ENCODE data around the gene RAC2. TPM values are rescaled to one million over a fixed set of nuclear protein-coding genes. Genes with fewer than 3 reads are reported as not detected.

RAC2 gene
- total RNA-seq, 2 donors from 2014 or later = 655 to 769 TPM

- Mint-ChIP-seq H3K36me3 (peaks cover 9 to 24% of the 10 kb centered on the region in 2 donors), H3K9me3 (no peaks in the 10 kb centered on the region), H3K27ac (peak overlapping the region; percentile 98 to 99)
- ATAC-seq = no peak
- no peak for DNase-seq (ENCODE audit: low spot score in 2 of 2)
Measured at GRCh38 chr22:37197451-37198257, 46.4 kb downstream of the RAC2 start.

- Mint-ChIP-seq H3K27ac (peak overlapping the region in 1 of 2 donors; percentile 98), H3K9me3 (no peaks in the 10 kb centered on the region), H3K36me3 (peaks cover 9 to 32% of the 10 kb centered on the region in 2 donors)
- DNase-seq (ENCODE audit: low spot score in 2 of 2) (no peak), ATAC-seq (no peak)
Measured at GRCh38 chr22:37196539-37197450, 47.3 kb downstream of the RAC2 start.

- no peaks in the 10 kb centered on the region for H3K9me3 Mint-ChIP-seq
- ATAC-seq = no peak
- H3K27ac Mint-ChIP-seq = peak overlapping the region in 1 of 2 donors; percentile 66
Measured at GRCh38 chr22:37195921-37196320, 48.1 kb downstream of the RAC2 start.

GRCh38 chr22:37194750-37195149, 49.3 kb downstream of the RAC2 start:
- peaks cover 9 to 33% of the 10 kb centered on the region in 2 donors for H3K36me3 Mint-ChIP-seq
- peak overlapping the region in 1 of 2 donors; percentile 89 for H3K27ac Mint-ChIP-seq

More at GRCh38 chr22:37195921-37196320, 48.1 kb downstream of the RAC2 start:
- DNase-seq (ENCODE audit: low spot score in 2 of 2) = no peak
- peaks cover 9 to 32% of the 10 kb centered on the region in 2 donors for H3K36me3 Mint-ChIP-seq

GRCh38 chr22:37193629-37194191, 50.4 kb downstream of the RAC2 start:
- peaks cover 9 to 38% of the 10 kb centered on the region in 2 donors for H3K36me3 Mint-ChIP-seq
- H3K9me3 Mint-ChIP-seq = no peaks in the 10 kb centered on the region
- DNase-seq (ENCODE audit: low spot score in 2 of 2) (peak in 1 of 2 donors; percentile 60), ATAC-seq (peak; percentile 42 to 68)
- peak overlapping the region; percentile 10 to 89 for H3K27ac Mint-ChIP-seq

More at GRCh38 chr22:37194750-37195149, 49.3 kb downstream of the RAC2 start:
- H3K9me3 Mint-ChIP-seq = no peaks in the 10 kb centered on the region
- ATAC-seq = no peak
- DNase-seq (ENCODE audit: low spot score in 2 of 2) = peak in 1 of 2 donors; percentile 50

GRCh38 chr22:37192741-37193140, 51.3 kb downstream of the RAC2 start:
- H3K27ac Mint-ChIP-seq = peak overlapping the region in 1 of 2 donors; percentile 89
- ATAC-seq = no peak

GRCh38 chr22:37192204-37192603, 51.9 kb downstream of the RAC2 start:
- Mint-ChIP-seq H3K9me3 (no peaks in the 10 kb centered on the region), H3K36me3 (peaks cover 0 to 35% of the 10 kb centered on the region in 2 donors), H3K27ac (no peak overlapping the region)
- DNase-seq (ENCODE audit: low spot score in 2 of 2) = no peak
- ATAC-seq = no peak

More at GRCh38 chr22:37192741-37193140, 51.3 kb downstream of the RAC2 start:
- peaks cover 2 to 35% of the 10 kb centered on the region in 2 donors for H3K36me3 Mint-ChIP-seq
- DNase-seq (ENCODE audit: low spot score in 2 of 2) = no peak
- H3K9me3 Mint-ChIP-seq = no peaks in the 10 kb centered on the region

GRCh38 chr22:37190262-37190780, 53.7 kb downstream of the RAC2 start:
- DNase-seq (ENCODE audit: low spot score in 2 of 2) = no peak
- ATAC-seq = no peak
- H3K27ac Mint-ChIP-seq = no peak overlapping the region
- no peaks in the 10 kb centered on the region for H3K9me3 Mint-ChIP-seq
- H3K36me3 Mint-ChIP-seq = peaks cover 0 to 28% of the 10 kb centered on the region in 2 donors

- Mint-ChIP-seq H3K9me3 (no peaks in the 10 kb centered on the region), H3K27ac (no peak overlapping the region), H3K36me3 (peaks cover 0 to 19% of the 10 kb centered on the region in 2 donors)
- no peak for ATAC-seq
- DNase-seq (ENCODE audit: low spot score in 2 of 2) = no peak
Measured at GRCh38 chr22:37188901-37189466, 55.1 kb downstream of the RAC2 start.

- H3K36me3 Mint-ChIP-seq = peaks cover 0 to 19% of the 10 kb centered on the region in 2 donors
- H3K27ac Mint-ChIP-seq = no peak within 1 kb of the TSS
- H3K9me3 Mint-ChIP-seq = no peaks in the 10 kb centered on the region
- DNase-seq (ENCODE audit: low spot score in 2 of 2) (no peak), ATAC-seq (no peak)
Measured at GRCh38 chr22:37187891-37188761, 55.9 kb downstream of the RAC2 start, which contains the start of gene C1QTNF6. Gene C1QTNF6, minus strand, starts transcription at chr22:37188247. Its CDS starts 34 bp downstream, at chr22:37188213.

GRCh38 chr22:37187552-37187890, 56.5 kb downstream of the RAC2 start:
- ATAC-seq = no peak
- Mint-ChIP-seq H3K27ac (no peak overlapping the region), H3K9me3 (no peaks in the 10 kb centered on the region), H3K36me3 (peaks cover 0 to 13% of the 10 kb centered on the region in 2 donors)
- DNase-seq (ENCODE audit: low spot score in 2 of 2) = no peak

GRCh38 chr22:37186997-37187522, 57.0 kb downstream of the RAC2 start:
- DNase-seq (ENCODE audit: low spot score in 2 of 2) (no peak), ATAC-seq (no peak)
- Mint-ChIP-seq H3K36me3 (peaks cover 0 to 8% of the 10 kb centered on the region in 2 donors), H3K9me3 (no peaks in the 10 kb centered on the region), H3K27ac (no peak overlapping the region)

GRCh38 chr22:37186228-37186996, 57.7 kb downstream of the RAC2 start:
- peak; percentile 64 to 66 for ATAC-seq
- Mint-ChIP-seq H3K36me3 (peaks cover 0 to 7% of the 10 kb centered on the region in 2 donors), H3K27ac (peak overlapping the region; percentile 6 to 70), H3K9me3 (no peaks in the 10 kb centered on the region)
- peak in 1 of 2 donors; percentile 42 for DNase-seq (ENCODE audit: low spot score in 2 of 2)

- H3K27ac Mint-ChIP-seq = peak overlapping the region in 1 of 2 donors; percentile 6
- no peak for ATAC-seq
Measured at GRCh38 chr22:37185646-37186227, 58.3 kb downstream of the RAC2 start.

More at GRCh38 chr22:37185646-37186227, 58.3 kb downstream of the RAC2 start:
- Mint-ChIP-seq H3K36me3 (peaks cover 0 to 7% of the 10 kb centered on the region in 2 donors), H3K9me3 (no peaks in the 10 kb centered on the region)
- DNase-seq (ENCODE audit: low spot score in 2 of 2) = no peak
